Neural crest cell (in vitro differentiated cells): ENCODE results near the gene NFKBIB. TPM values are rescaled to one million over a fixed set of nuclear protein-coding genes. Genes with fewer than 3 reads are reported as not detected.
A peak's percentile ranks its signal among the peaks of the same experiment; 100 is the strongest.

Experiments
- DNase-seq: peaks from one replicate; pipeline ENCODE4 v3.0.0; 2021; ENCODE audit warnings: low read depth, mixed read lengths, low spot score
- H3K27ac Mint-ChIP-seq: one replicate; pipeline ENCODE4 v1.8.0; 2021; ENCODE audit warnings: mild to moderate bottlenecking, mixed read lengths; ENCODE audit not compliant: unreplicated experiment
- H3K27me3 Mint-ChIP-seq: 2 replicates; pipeline ENCODE4 v1.8.0; 2021; ENCODE audit warnings: low read depth, mild to moderate bottlenecking, mixed read lengths
- H3K36me3 Mint-ChIP-seq: 2 replicates; pipeline ENCODE4 v1.8.0; 2021; ENCODE audit warnings: low read depth, mild to moderate bottlenecking, mixed read lengths
- H3K4me1 Mint-ChIP-seq: 2 replicates; pipeline ENCODE4 v1.8.0; 2021; ENCODE audit warnings: mixed read lengths
- H3K4me3 Mint-ChIP-seq: one replicate; pipeline ENCODE4 v1.8.0; 2021; ENCODE audit warnings: mild to moderate bottlenecking, mixed read lengths
- H3K9me3 Mint-ChIP-seq: 2 replicates; pipeline ENCODE4 v1.8.0; 2021; ENCODE audit warnings: mixed read lengths
- CTCF ChIP-seq: fragments of 200-600 bp; sonication (generic); conservative IDR thresholded peaks from 2 replicates; pipeline ENCODE4 v1.5.0; 2021; ENCODE audit warnings: antibody characterized with exemption, mild to moderate bottlenecking
- total RNA-seq: library from RNA; stranded (reverse); gene quantifications from 2 replicates; pipeline ENCODE4 v1.2.1, GENCODE V29; 2021

Gene NFKBIB
- total RNA-seq, 1 donor from 2014 or later, result 21.2 TPM

- Mint-ChIP-seq H3K4me3 (no peak overlapping the region), H3K27me3 (no peaks in the 10 kb centered on the region), H3K4me1 (peaks cover 12% of the 10 kb centered on the region), H3K36me3 (no peaks in the 10 kb centered on the region), H3K9me3 (no peaks in the 10 kb centered on the region), H3K27ac (no peak overlapping the region)
- no peak for DNase-seq
- no peak for TF ChIP-seq CTCF
These were observed 37.3 kb upstream of the NFKBIB start for GRCh38 chr19:38862321-38863059.

GRCh38 chr19:38867171-38867780 is 32.5 kb upstream of the NFKBIB start:
- DNase-seq, result no peak
- H3K4me3 Mint-ChIP-seq, result no peak overlapping the region
- peaks cover 4% of the 10 kb centered on the region for H3K27me3 Mint-ChIP-seq
- H3K27ac Mint-ChIP-seq, result peak overlapping the region; percentile 12
- H3K9me3 Mint-ChIP-seq, result no peaks in the 10 kb centered on the region
- H3K4me1 Mint-ChIP-seq, result peaks cover 15% of the 10 kb centered on the region
- TF ChIP-seq CTCF, result no peak
- H3K36me3 Mint-ChIP-seq, result no peaks in the 10 kb centered on the region

- TF ChIP-seq CTCF, result no peak
- Mint-ChIP-seq H3K36me3 (no peaks in the 10 kb centered on the region), H3K9me3 (no peaks in the 10 kb centered on the region), H3K27ac (no peak overlapping the region), H3K4me3 (no peak overlapping the region), H3K4me1 (peaks cover 15% of the 10 kb centered on the region), H3K27me3 (peaks cover 4% of the 10 kb centered on the region)
- DNase-seq, result no peak
These were observed 31.2 kb upstream of the NFKBIB start for GRCh38 chr19:38868551-38868950.

GRCh38 chr19:38869160-38869835 is 30.5 kb upstream of the NFKBIB start:
- Mint-ChIP-seq H3K27me3 (peaks cover 4% of the 10 kb centered on the region), H3K9me3 (no peaks in the 10 kb centered on the region), H3K4me1 (peaks cover 15% of the 10 kb centered on the region), H3K27ac (no peak overlapping the region), H3K4me3 (peak overlapping the region; percentile 69), H3K36me3 (no peaks in the 10 kb centered on the region)
- no peak for DNase-seq
- TF ChIP-seq CTCF, result no peak

GRCh38 chr19:38869836-38870607 is 29.7 kb upstream of the NFKBIB start:
- no peak overlapping the region for H3K27ac Mint-ChIP-seq
- peaks cover 12% of the 10 kb centered on the region for H3K4me1 Mint-ChIP-seq
- no peaks in the 10 kb centered on the region for H3K9me3 Mint-ChIP-seq
- no peaks in the 10 kb centered on the region for H3K36me3 Mint-ChIP-seq
- DNase-seq, result peak; percentile 61
- peak overlapping the region; percentile 69 for H3K4me3 Mint-ChIP-seq
- H3K27me3 Mint-ChIP-seq, result peaks cover 4% of the 10 kb centered on the region
- peak; percentile 76 for TF ChIP-seq CTCF
